Nephron progenitor cell (in vitro differentiated cells): ENCODE data around the gene PF4V1.

Experiments used
- DNase-seq: peaks from one replicate; pipeline ENCODE4 v3.0.0; 2021
- H3K27ac Mint-ChIP-seq: 2 replicates; pipeline ENCODE4 v1.8.0; 2021; ENCODE audit warnings: mild to moderate bottlenecking, moderate library complexity, mixed read lengths
- H3K27me3 Mint-ChIP-seq: 2 replicates; pipeline ENCODE4 v1.8.0; 2021; ENCODE audit warnings: mild to moderate bottlenecking, low read depth, mixed read lengths; ENCODE audit not compliant: poor library complexity
- H3K36me3 Mint-ChIP-seq: 2 replicates; pipeline ENCODE4 v1.8.0; 2021; ENCODE audit warnings: low read depth, mixed read lengths
- H3K4me1 Mint-ChIP-seq: 2 replicates; pipeline ENCODE4 v1.8.0; 2021; ENCODE audit warnings: mixed read lengths
- H3K4me3 Mint-ChIP-seq: 2 replicates; pipeline ENCODE4 v1.8.0; 2021; ENCODE audit warnings: mild to moderate bottlenecking, moderate library complexity, mixed read lengths
- H3K9me3 Mint-ChIP-seq: 2 replicates; pipeline ENCODE4 v1.8.0; 2021; ENCODE audit warnings: mild to moderate bottlenecking, moderate library complexity, mixed read lengths
- CTCF ChIP-seq: fragments of 200-600 bp; sonication (generic); IDR thresholded peaks from 2 replicates; pipeline ENCODE4 v1.5.0; 2021; ENCODE audit warnings: antibody characterized with exemption

The PF4V1 gene

GRCh38 chr4:73848183-73848777 is 4.8 kb upstream of the PF4V1 start:
- Mint-ChIP-seq H3K4me1 (no peaks in the 10 kb centered on the region), H3K9me3 (no peaks in the 10 kb centered on the region), H3K4me3 (no peak overlapping the region), H3K27ac (no peak overlapping the region), H3K27me3 (peaks cover 20% of the 10 kb centered on the region), H3K36me3 (no peaks in the 10 kb centered on the region)
- no peak for DNase-seq
- TF ChIP-seq CTCF, result no peak

GRCh38 chr4:73850261-73850970 is 2.7 kb upstream of the PF4V1 start:
- DNase-seq, result no peak
- H3K27me3 Mint-ChIP-seq, result peaks cover 32% of the 10 kb centered on the region
- no peak overlapping the region for H3K27ac Mint-ChIP-seq
- no peak for TF ChIP-seq CTCF
- H3K4me1 Mint-ChIP-seq, result no peaks in the 10 kb centered on the region
- H3K36me3 Mint-ChIP-seq, result no peaks in the 10 kb centered on the region
- H3K9me3 Mint-ChIP-seq, result no peaks in the 10 kb centered on the region
- no peak overlapping the region for H3K4me3 Mint-ChIP-seq

- Mint-ChIP-seq H3K4me3 (no peak overlapping the region), H3K4me1 (no peaks in the 10 kb centered on the region), H3K36me3 (no peaks in the 10 kb centered on the region), H3K9me3 (no peaks in the 10 kb centered on the region), H3K27me3 (peaks cover 32% of the 10 kb centered on the region), H3K27ac (no peak overlapping the region)
- no peak for DNase-seq
- TF ChIP-seq CTCF, result no peak
Observed at GRCh38 chr4:73851293-73851692, 1.8 kb upstream of the PF4V1 start.

GRCh38 chr4:73852771-73853170 is 325 bp upstream of the PF4V1 start:
- no peak for DNase-seq
- no peaks in the 10 kb centered on the region for H3K9me3 Mint-ChIP-seq
- no peak overlapping the region for H3K4me3 Mint-ChIP-seq
- no peaks in the 10 kb centered on the region for H3K36me3 Mint-ChIP-seq
- TF ChIP-seq CTCF, result no peak
- H3K4me1 Mint-ChIP-seq, result no peaks in the 10 kb centered on the region
- H3K27ac Mint-ChIP-seq, result no peak overlapping the region
- H3K27me3 Mint-ChIP-seq, result peaks cover 36% of the 10 kb centered on the region

- Mint-ChIP-seq H3K4me3 (no peak overlapping the region), H3K27ac (no peak overlapping the region), H3K9me3 (no peaks in the 10 kb centered on the region), H3K36me3 (no peaks in the 10 kb centered on the region), H3K4me1 (no peaks in the 10 kb centered on the region), H3K27me3 (peaks cover 27% of the 10 kb centered on the region)
- DNase-seq, result no peak
- TF ChIP-seq CTCF, result no peak
Observed at GRCh38 chr4:73853718-73854473, 800 bp downstream of the PF4V1 start.
